ENCODE data around the gene TTC3. TPM values are rescaled to one million over a fixed set of nuclear protein-coding genes. Genes with fewer than 3 reads are reported as not detected.

The TTC3 gene
- total RNA-seq, 2 experiments from 2014 or later: 141 to 142 TPM

- no peak overlapping the region for H3K4me3 ChIP-seq (ENCODE audit: low read length)
- H3K4me1 Mint-ChIP-seq (ENCODE audit: low read depth): peaks cover 41% of the 10 kb centered on the region
- peak overlapping the region; percentile 78 for H3K4me3 Mint-ChIP-seq
- H3K9me3 ChIP-seq (ENCODE audit: control insufficient read depth in 1 of 2, insufficient read depth in 1 of 2, low read length in 2 of 2): no peaks in the 10 kb centered on the region
- H3K27ac Mint-ChIP-seq: peak overlapping the region; percentile 91
- DNase-seq (no peak), ATAC-seq (ENCODE audit: poor library complexity) (no peak)
- H3K36me3 ChIP-seq (ENCODE audit: insufficient read depth, low read length): peaks cover 49% of the 10 kb centered on the region
- TF ChIP-seq CTCF (IDR thresholded peaks at IDR 0.05): no peak
- CTCF ChIA-PET: interaction anchor here (0.6 kb wide), 1 partner anchor 220 kb away, joined by 3 read pairs; no protein-coding TSS in a partner anchor
- H3K9me3 Mint-ChIP-seq: no peaks in the 10 kb centered on the region
- peaks cover 80% of the 10 kb centered on the region for H3K36me3 Mint-ChIP-seq (ENCODE audit: low read depth)
- H3K4me1 ChIP-seq (ENCODE audit: insufficient read depth, low read length): peaks cover 35% of the 10 kb centered on the region
- peak overlapping the region; percentile 19 to 57 for H3K27ac ChIP-seq (ENCODE audit: low read depth in 1 of 2, low read length in 2 of 2)
- no peaks in the 10 kb centered on the region for H3K27me3 Mint-ChIP-seq
- H3K27me3 ChIP-seq (ENCODE audit: control insufficient read depth in 1 of 2, insufficient read depth in 2 of 2, low read length in 2 of 2): no peaks in the 10 kb centered on the region
- POLR2A ChIA-PET: interaction anchor here (1.2 to 2.9 kb wide), 5 partner anchors 8 to 338 kb away, joined by 3 to 13 read pairs (median 3); partner anchors contain the start of gene VPS26C
- intact Hi-C loops (cut with DNase I, micrococcal nuclease): loop anchor here (1.0 to 10.0 kb wide), 2 partner anchors 40 to 209 kb away; no protein-coding TSS in a partner anchor
Observed at GRCh38 chr21:37226041-37226920, 153.2 kb downstream of the TTC3 start.

DNA sequence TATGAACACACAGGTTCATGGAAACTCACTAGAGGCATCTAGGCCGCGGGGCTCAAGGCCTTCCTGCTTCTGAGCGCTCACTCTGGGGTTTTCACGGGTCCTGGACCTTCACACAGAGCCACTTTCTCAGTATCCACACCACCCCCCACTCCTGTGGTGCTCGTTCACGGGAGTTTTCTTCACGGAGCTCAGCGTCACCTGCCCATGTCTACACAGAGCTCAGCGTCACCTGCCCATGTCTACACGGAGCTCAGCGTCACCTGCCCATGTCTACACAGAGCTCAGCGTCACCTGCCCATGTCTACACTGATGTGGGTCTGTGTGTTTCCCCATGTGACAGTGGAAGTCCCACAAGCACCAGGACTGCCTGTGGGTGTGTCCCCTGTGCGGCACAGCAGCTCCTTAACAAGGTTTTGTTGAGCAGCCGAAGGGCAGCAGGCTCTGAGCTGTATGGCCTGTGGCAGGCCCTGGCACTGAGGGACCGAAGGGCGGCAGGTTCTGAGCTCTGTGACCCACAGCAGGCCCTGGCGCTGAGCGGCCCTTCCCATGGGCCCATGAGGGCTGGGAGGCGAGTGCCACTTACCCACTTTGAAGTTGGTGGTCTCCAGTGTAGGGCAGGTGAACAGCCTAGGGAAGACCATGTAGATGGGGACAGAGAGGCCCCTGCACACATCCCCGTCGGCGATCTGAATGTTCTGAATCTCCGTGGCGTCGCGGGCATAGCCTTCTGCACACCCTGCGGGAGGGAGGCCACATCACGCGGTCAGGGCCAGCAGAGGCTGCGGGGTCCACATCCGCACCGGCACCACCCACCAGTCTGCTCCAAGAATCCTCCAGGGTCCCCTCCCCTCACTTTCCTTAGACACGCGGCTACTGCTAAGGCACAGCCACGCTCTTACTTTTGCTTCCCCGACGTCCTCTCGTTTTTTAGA, 154.3 kb downstream of the TTC3 start:
- Mint-ChIP-seq H3K9me3 (no peaks in the 10 kb centered on the region), H3K27ac (peak overlapping the region; percentile 91), H3K27me3 (no peaks in the 10 kb centered on the region), H3K4me1 (ENCODE audit: low read depth) (peaks cover 38% of the 10 kb centered on the region), H3K4me3 (no peak overlapping the region), H3K36me3 (ENCODE audit: low read depth) (peaks cover 87% of the 10 kb centered on the region)
- intact Hi-C loops (cut with DNase I, micrococcal nuclease): loop anchor here in 1 of 2 experiments (10.0 kb wide), 1 partner anchor 207 kb away; no protein-coding TSS in a partner anchor
- DNase-seq (no peak), ATAC-seq (ENCODE audit: poor library complexity) (no peak)
- no peak overlapping the region for H3K4me3 ChIP-seq (ENCODE audit: low read length)
- no peaks in the 10 kb centered on the region for H3K27me3 ChIP-seq (ENCODE audit: control insufficient read depth in 1 of 2, insufficient read depth in 2 of 2, low read length in 2 of 2)
- H3K36me3 ChIP-seq (ENCODE audit: insufficient read depth, low read length): peaks cover 60% of the 10 kb centered on the region
- no peak overlapping the region for H3K27ac ChIP-seq (ENCODE audit: low read depth in 1 of 2, low read length in 2 of 2)
- CTCF ChIA-PET: no interaction called here
- TF ChIP-seq CTCF (IDR thresholded peaks at IDR 0.05): no peak
- H3K4me1 ChIP-seq (ENCODE audit: insufficient read depth, low read length): peaks cover 31% of the 10 kb centered on the region
- H3K9me3 ChIP-seq (ENCODE audit: control insufficient read depth in 1 of 2, insufficient read depth in 1 of 2, low read length in 2 of 2): no peaks in the 10 kb centered on the region
- POLR2A ChIA-PET: interaction anchor here (2.9 kb wide), 1 partner anchor 40 kb away, joined by 13 read pairs; the partner anchor contains the start of gene VPS26C

GRCh38 chr21:37228003-37228400, 154.9 kb downstream of the TTC3 start:
- CTCF ChIA-PET: no interaction called here
- Histone ChIP-seq H3K4me3 (ENCODE audit: low read length) (no peak overlapping the region), H3K27ac (ENCODE audit: low read depth in 1 of 2, low read length in 2 of 2) (no peak overlapping the region), H3K27me3 (ENCODE audit: control insufficient read depth in 1 of 2, insufficient read depth in 2 of 2, low read length in 2 of 2) (no peaks in the 10 kb centered on the region), H3K36me3 (ENCODE audit: insufficient read depth, low read length) (peaks cover 67% of the 10 kb centered on the region), H3K4me1 (ENCODE audit: insufficient read depth, low read length) (peaks cover 31% of the 10 kb centered on the region), H3K9me3 (ENCODE audit: control insufficient read depth in 1 of 2, insufficient read depth in 1 of 2, low read length in 2 of 2) (no peaks in the 10 kb centered on the region)
- Mint-ChIP-seq H3K4me3 (no peak overlapping the region), H3K36me3 (ENCODE audit: low read depth) (peaks cover 92% of the 10 kb centered on the region), H3K9me3 (no peaks in the 10 kb centered on the region), H3K27ac (peak overlapping the region; percentile 42), H3K4me1 (ENCODE audit: low read depth) (peaks cover 35% of the 10 kb centered on the region), H3K27me3 (no peaks in the 10 kb centered on the region)
- POLR2A ChIA-PET: no interaction called here
- DNase-seq (no peak), ATAC-seq (ENCODE audit: poor library complexity) (no peak)
- no peak for TF ChIP-seq CTCF (IDR thresholded peaks at IDR 0.05)
- intact Hi-C loops (cut with DNase I, micrococcal nuclease): loop anchor here in 1 of 2 experiments (10.0 kb wide), 1 partner anchor 207 kb away; no protein-coding TSS in a partner anchor

Measured in CD4-positive, alpha-beta T cell (primary cell).